H9 (cell line): ENCODE results near the gene YAP1. TPM values are rescaled to one million over a fixed set of nuclear protein-coding genes. Genes with fewer than 3 reads are reported as not detected.
A peak's percentile ranks its signal among the peaks of the same experiment; 100 is the strongest.

ENCODE experiments used
- DNase-seq: peaks from one replicate; pipeline ENCODE4 v3.0.0-alpha.2; 2017
- H2AFZ ChIP-seq: one replicate; pipeline ENCODE4 v1.6.1; 2013; ENCODE audit warnings: mild to moderate bottlenecking, low read length, control low read depth, moderate library complexity
- H2AK5ac ChIP-seq: 2 replicates; pipeline ENCODE4 v1.6.1; 2013; ENCODE audit warnings: low read length, control low read depth, mixed read lengths; ENCODE audit not compliant: insufficient read length
- H2BK120ac ChIP-seq: one replicate; pipeline ENCODE4 v1.6.1; 2013; ENCODE audit warnings: low read depth, mild to moderate bottlenecking, low read length, control low read depth, inconsistent platforms; ENCODE audit not compliant: poor library complexity, severe bottlenecking
- H2BK12ac ChIP-seq: 2 replicates; pipeline ENCODE4 v1.6.1; 2013; ENCODE audit warnings: low read length, control low read depth, mixed read lengths, low read depth; ENCODE audit not compliant: insufficient read length
- H2BK15ac ChIP-seq: 2 replicates; pipeline ENCODE4 v1.6.1; 2013; ENCODE audit warnings: low read depth, low read length, control low read depth
- H2BK20ac ChIP-seq: one replicate; pipeline ENCODE4 v1.6.1; 2013; ENCODE audit warnings: low read depth, mild to moderate bottlenecking, low read length, control low read depth, inconsistent platforms; ENCODE audit not compliant: poor library complexity, severe bottlenecking
- H2BK5ac ChIP-seq: 2 replicates; pipeline ENCODE4 v1.6.1; 2013; ENCODE audit warnings: low read length, control low read depth, mixed read lengths; ENCODE audit not compliant: insufficient read length
- H3K14ac ChIP-seq: 2 replicates; pipeline ENCODE4 v1.6.1; 2013; ENCODE audit warnings: low read length, control low read depth; ENCODE audit not compliant: insufficient read depth
- H3K18ac ChIP-seq: 2 replicates; pipeline ENCODE4 v1.6.1; 2013; ENCODE audit warnings: low read depth, mild to moderate bottlenecking, mixed read lengths, low read length, control low read depth; ENCODE audit not compliant: insufficient read length
- H3K23ac ChIP-seq: 2 replicates; pipeline ENCODE4 v1.6.1; 2013; ENCODE audit warnings: low read length, control low read depth, mixed read lengths, low read depth; ENCODE audit not compliant: insufficient read length
- H3K23me2 ChIP-seq: 2 replicates; pipeline ENCODE4 v1.6.1; 2013; ENCODE audit warnings: low read depth, mild to moderate bottlenecking, mixed read lengths, low read length, control low read depth; ENCODE audit not compliant: insufficient read length, poor library complexity, severe bottlenecking
- H3K27ac ChIP-seq: 2 replicates; pipeline ENCODE4 v1.5.1; 2013; ENCODE audit warnings: low read length, control low read depth, mixed read lengths, low read depth; ENCODE audit not compliant: insufficient read length
- H3K27me3 ChIP-seq: 2 replicates; pipeline ENCODE4 v1.6.1; 2013; ENCODE audit warnings: low read length, control low read depth, inconsistent platforms; ENCODE audit not compliant: insufficient read depth
- H3K4ac ChIP-seq: 2 replicates; pipeline ENCODE4 v1.6.1; 2013; ENCODE audit warnings: low read depth, mild to moderate bottlenecking, control low read depth, inconsistent platforms, low read length, moderate library complexity
- H3K4me1 ChIP-seq: 2 replicates; pipeline ENCODE4 v1.6.1; 2013; ENCODE audit warnings: low read length, control low read depth, inconsistent platforms; ENCODE audit not compliant: insufficient read depth
- H3K4me2 ChIP-seq: 2 replicates; pipeline ENCODE4 v1.6.1; 2013; ENCODE audit warnings: low read length, control low read depth, mixed read lengths; ENCODE audit not compliant: insufficient read length, insufficient read depth
- H3K56ac ChIP-seq: 2 replicates; pipeline ENCODE4 v1.6.1; 2013; ENCODE audit warnings: low read depth, mild to moderate bottlenecking, mixed read lengths, low read length, control low read depth; ENCODE audit not compliant: insufficient read length
- H3K79me1 ChIP-seq: 2 replicates; pipeline ENCODE4 v1.6.1; 2013; ENCODE audit warnings: low read depth, mild to moderate bottlenecking, moderate library complexity, low read length, control low read depth, inconsistent platforms; ENCODE audit not compliant: insufficient read depth, poor library complexity, severe bottlenecking
- H3K79me2 ChIP-seq: 2 replicates; pipeline ENCODE4 v1.6.1; 2013; ENCODE audit warnings: low read length, control low read depth, inconsistent platforms; ENCODE audit not compliant: insufficient read depth
- H3K9ac ChIP-seq: 2 replicates; pipeline ENCODE4 v1.6.1; 2013; ENCODE audit warnings: low read length, control low read depth, mixed read lengths; ENCODE audit not compliant: insufficient read length; ENCODE audit errors: extremely low read depth
- H3K9me3 ChIP-seq: one replicate; pipeline ENCODE4 v1.6.1; 2013; ENCODE audit warnings: low read depth, low read length, inconsistent platforms; ENCODE audit not compliant: control insufficient read depth
- H3T11ph ChIP-seq: one replicate; pipeline ENCODE4 v1.6.1; 2013; ENCODE audit warnings: mild to moderate bottlenecking, low read length, control low read depth, inconsistent platforms
- H4K20me1 ChIP-seq: one replicate; pipeline ENCODE4 v1.6.1; 2013; ENCODE audit not compliant: control insufficient read depth, insufficient read length, insufficient read depth
- H4K5ac ChIP-seq: 2 replicates; pipeline ENCODE4 v1.6.1; 2013; ENCODE audit warnings: low read depth, mild to moderate bottlenecking, mixed read lengths, low read length, control low read depth; ENCODE audit not compliant: insufficient read length
- H4K8ac ChIP-seq: replicated peaks from 2 replicates; pipeline ENCODE4 v1.6.1; 2013; ENCODE audit warnings: low read length, control low read depth, mixed read lengths, low read depth; ENCODE audit not compliant: insufficient read length
- H4K91ac ChIP-seq: 2 replicates; pipeline ENCODE4 v1.6.1; 2013; ENCODE audit warnings: low read depth, mild to moderate bottlenecking, moderate library complexity, mixed read lengths, low read length, control low read depth; ENCODE audit not compliant: insufficient read length
- H3K27ac Mint-ChIP-seq, 3 experiments: 2 replicates in 2 of 3; 3 replicates in 1 of 3; pipeline ENCODE4 v1.8.0; 2020 to 2021; ENCODE audit warnings: mixed read lengths in 3 of 3, mild to moderate bottlenecking in 1 of 3, moderate library complexity in 1 of 3
- H3K27me3 Mint-ChIP-seq: 2 replicates; pipeline ENCODE4 v1.8.0; 2021; ENCODE audit warnings: low read depth, mild to moderate bottlenecking, moderate library complexity, mixed read lengths
- H3K36me3 Mint-ChIP-seq, 3 experiments: 2 replicates in 2 of 3; 3 replicates in 1 of 3; pipeline ENCODE4 v1.8.0; 2020 to 2021; ENCODE audit warnings: low read depth in 3 of 3, mixed read lengths in 3 of 3; ENCODE audit not compliant: insufficient read depth in 1 of 3
- H3K4me1 Mint-ChIP-seq, 2 experiments: 2 replicates each; pipeline ENCODE4 v1.8.0; 2020; ENCODE audit warnings: mixed read lengths in 2 of 2
- H3K4me3 Mint-ChIP-seq, 2 experiments: 2 replicates in 1 of 2; 3 replicates in 1 of 2; pipeline ENCODE4 v1.8.0; 2020 to 2021; ENCODE audit warnings: mild to moderate bottlenecking in 2 of 2, mixed read lengths in 2 of 2, moderate library complexity in 1 of 2
- H3K9me3 Mint-ChIP-seq, 2 experiments: 2 replicates in 1 of 2; 3 replicates in 1 of 2; pipeline ENCODE4 v1.8.0; 2020; ENCODE audit warnings: mild to moderate bottlenecking in 2 of 2, mixed read lengths in 2 of 2, moderate library complexity in 1 of 2
- CTCF ChIP-seq: fragments of 200-600 bp; sonication (generic); conservative IDR thresholded peaks from 3 replicates; pipeline ENCODE4 v1.8.0; 2021; ENCODE audit warnings: antibody characterized with exemption, mild to moderate bottlenecking
- WGBS: extraction: QIAGEN DNeasy Blood & Tissue Kit; methylation state at CpG from one replicate; pipeline ENCODE4 v1.1.7; 2013; ENCODE audit warnings: missing lambda C conversion rate, low lambda C conversion rate, mixed read lengths; ENCODE audit not compliant: insufficient read length; ENCODE audit errors: extremely low coverage; 5-methylcytosine and 5-hydroxymethylcytosine counted together
- total RNA-seq: library from RNA; stranded (reverse); gene quantifications from 2 replicates; pipeline ENCODE4 v1.2.1, GENCODE V29; 2021

The YAP1 gene
- total RNA-seq, 1 experiment from 2014 or later: 124 TPM

GRCh38 chr11:102163368-102163767 lies 53.1 kb downstream of the YAP1 start:
- Histone ChIP-seq H3K23me2 (no peaks in the 10 kb centered on the region), H2BK12ac (no peak overlapping the region), H3K9me3 (no peaks in the 10 kb centered on the region), H2BK20ac (no peak overlapping the region), H3K4me1 (no peaks in the 10 kb centered on the region), H3K27me3 (no peaks in the 10 kb centered on the region), H3K23ac (no peak overlapping the region), H3K27ac (peak overlapping the region; percentile 20), H2BK15ac (no peak overlapping the region), H3K4me2 (no peak overlapping the region), H3K56ac (no peak overlapping the region), H3K79me2 (peaks cover under 1% of the 10 kb centered on the region; the same call in 1 of the 2 replicates), H2AFZ (no peak overlapping the region), H3K4ac (no peak overlapping the region), H3T11ph (no peak overlapping the region), H2AK5ac (no peak overlapping the region), H2BK5ac (no peak overlapping the region), H3K79me1 (peaks cover 5% of the 10 kb centered on the region), H4K8ac (no peak overlapping the region), H4K91ac (no peak overlapping the region), H3K9ac (no peak overlapping the region), H3K14ac (no peak overlapping the region), H4K20me1 (no peaks in the 10 kb centered on the region), H4K5ac (no peak overlapping the region), H3K18ac (no peak overlapping the region), H2BK120ac (no peak overlapping the region)
- H3K4me1 Mint-ChIP-seq: peaks cover under 1 to 4% of the 10 kb centered on the region in 2 experiments; a peak in 3 of 4 replicates
- H3K4me3 Mint-ChIP-seq: no peak overlapping the region
- H3K36me3 Mint-ChIP-seq: peaks cover 5 to 28% (median 14%) of the 10 kb centered on the region in 3 experiments; a peak in 6 of 7 replicates
- no peak overlapping the region; a peak in 1 of 7 replicates for H3K27ac Mint-ChIP-seq
- WGBS: no CpG with 5 or more reads among the region's 4 CpGs
- DNase-seq: no peak
- H3K9me3 Mint-ChIP-seq: no peaks in the 10 kb centered on the region
- H3K27me3 Mint-ChIP-seq: no peaks in the 10 kb centered on the region
- no peak for TF ChIP-seq CTCF
